Muscle of leg (tissue), 16 donors: ENCODE results near the gene SCN2A. TPM values are rescaled to one million over a fixed set of nuclear protein-coding genes. Genes with fewer than 3 reads are reported as not detected.
A peak's percentile ranks its signal among the peaks of the same experiment; 100 is the strongest.

Source experiments
- DNase-seq: peaks from one replicate; pipeline ENCODE4 v3.0.0; 2013
- H3K27ac ChIP-seq: one replicate; pipeline ENCODE4 v1.5.1; 2013; ENCODE audit warnings: mild to moderate bottlenecking, low read length, control low read depth
- H3K27me3 ChIP-seq: one replicate; pipeline ENCODE4 v1.6.1; 2013; ENCODE audit warnings: low read length; ENCODE audit not compliant: control insufficient read depth, insufficient read depth
- H3K36me3 ChIP-seq: one replicate; pipeline ENCODE4 v1.6.1; 2013; ENCODE audit warnings: low read length; ENCODE audit not compliant: control insufficient read depth, insufficient read depth
- H3K4me1 ChIP-seq: one replicate; pipeline ENCODE4 v1.6.1; 2013; ENCODE audit warnings: low read length; ENCODE audit not compliant: control insufficient read depth, insufficient read depth
- H3K4me3 ChIP-seq: one replicate; pipeline ENCODE4 v1.5.1; 2013; ENCODE audit warnings: low read length, control low read depth
- H3K9me3 ChIP-seq: replicated peaks from 2 replicates; pipeline ENCODE4 v1.6.1; 2013; ENCODE audit warnings: low read depth, low read length; ENCODE audit not compliant: control insufficient read depth
- WGBS: methylation state at CpG from one replicate; pipeline ENCODE4 v1.1.5; 2013; ENCODE audit warnings: missing lambda C conversion rate; ENCODE audit not compliant: insufficient coverage; 5-methylcytosine and 5-hydroxymethylcytosine counted together
- long read RNA-seq, 11 donors: transcript quantifications; one replicate each; lab custom pipeline, GENCODE V29; 2026
- polyA plus RNA-seq, 8 donors: library from polyadenylated mRNA; unstranded; fragments of 120-200 nt; gene quantifications; one replicate each; pipeline versions ENCODE4 v1.2.1 to v1.2.3, GENCODE V29; 2013; ENCODE audit warnings: inconsistent platforms in 1 of 8, low replicate concordance in 1 of 8; ENCODE audit not compliant: insufficient read length in 8 of 8, insufficient read depth in 1 of 8
- total RNA-seq: library from RNA; stranded (reverse); fragments of 120-200 nt; gene quantifications from one replicate; pipeline ENCODE4 v1.2.4, GENCODE V29; 2013

Gene SCN2A
- total RNA-seq (0.04 TPM), polyA plus RNA-seq (under 1 TPM in 7 of 8 donors, not detected in 1; 0.01 to 0.09 (median 0.06) TPM)
- long read RNA-seq, donor 1: 0 reads
- long read RNA-seq, donor 2: 0 reads
- long read RNA-seq, donor 3: 0 reads
- long read RNA-seq, donor 4: 0 reads
- long read RNA-seq, donor 5: 0 reads
- long read RNA-seq, donor 6: 0 reads
- long read RNA-seq, donor 7: 0 reads
- long read RNA-seq, donor 8: 0 reads
- long read RNA-seq, donor 9: 0 reads
- long read RNA-seq, donor 10: 0 reads
- long read RNA-seq, donor 11: 0 reads

- Histone ChIP-seq H3K9me3 (no peaks in the 10 kb centered on the region), H3K27me3 (no peaks in the 10 kb centered on the region), H3K4me3 (no peak within 1 kb of the TSS), H3K36me3 (no peaks in the 10 kb centered on the region), H3K4me1 (no peaks in the 10 kb centered on the region), H3K27ac (no peak within 1 kb of the TSS)
- peak; percentile 23 for DNase-seq
- no CpG with 5 or more reads among the region's 3 CpGs for WGBS
Observed at GRCh38 chr2:165239230-165239629, at the start of gene SCN2A. SCN2A (plus strand) TSS chr2:165239414; CDS start chr2:165295824, 56,410 bp downstream.

DNA sequence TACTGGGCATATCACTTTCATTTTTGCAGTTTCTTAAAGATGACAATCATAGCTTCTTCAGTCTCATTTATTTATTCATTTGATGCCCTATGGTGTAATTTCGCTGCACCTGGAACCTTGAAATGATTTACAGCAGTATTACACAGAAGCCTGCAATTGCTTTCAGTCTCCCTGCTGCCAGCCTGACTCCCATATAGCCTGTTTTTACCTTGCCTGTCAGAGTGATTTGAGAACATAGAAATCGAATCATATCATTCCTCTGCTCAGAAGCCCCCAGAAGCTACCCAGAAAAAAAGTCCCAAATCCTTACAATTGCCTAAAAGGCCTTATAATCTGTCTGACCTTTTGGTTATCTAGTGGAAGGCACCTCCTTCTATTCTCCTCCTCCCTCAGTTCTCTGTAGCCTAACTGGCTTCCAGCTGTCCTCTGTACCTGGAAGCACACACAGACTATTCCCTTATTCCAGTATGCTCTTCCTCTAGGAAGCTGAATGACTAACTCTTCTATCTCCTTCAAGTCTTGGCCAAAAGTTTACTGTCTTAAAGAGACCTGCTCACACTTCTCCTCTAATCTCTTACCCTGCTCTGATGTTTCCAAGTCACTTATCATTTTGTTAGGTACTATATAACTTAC, 48.0 kb upstream of the SCN2A start:
- Histone ChIP-seq H3K4me3 (no peak overlapping the region), H3K27ac (no peak overlapping the region), H3K9me3 (no peaks in the 10 kb centered on the region), H3K36me3 (no peaks in the 10 kb centered on the region), H3K27me3 (no peaks in the 10 kb centered on the region), H3K4me1 (no peaks in the 10 kb centered on the region)
- no peak for DNase-seq
- WGBS: 60% methylated on average over 1 of the region's 2 CpGs

- no peaks in the 10 kb centered on the region for H3K4me1 ChIP-seq
- no peaks in the 10 kb centered on the region for H3K36me3 ChIP-seq
- H3K9me3 ChIP-seq: no peaks in the 10 kb centered on the region
- no peaks in the 10 kb centered on the region for H3K27me3 ChIP-seq
- no peak overlapping the region for H3K4me3 ChIP-seq
- no peak for DNase-seq
- WGBS: no CpG with 5 or more reads among the region's 2 CpGs
- H3K27ac ChIP-seq: no peak overlapping the region
Observed at GRCh38 chr2:165192729-165193128, 46.5 kb upstream of the SCN2A start.

DNA sequence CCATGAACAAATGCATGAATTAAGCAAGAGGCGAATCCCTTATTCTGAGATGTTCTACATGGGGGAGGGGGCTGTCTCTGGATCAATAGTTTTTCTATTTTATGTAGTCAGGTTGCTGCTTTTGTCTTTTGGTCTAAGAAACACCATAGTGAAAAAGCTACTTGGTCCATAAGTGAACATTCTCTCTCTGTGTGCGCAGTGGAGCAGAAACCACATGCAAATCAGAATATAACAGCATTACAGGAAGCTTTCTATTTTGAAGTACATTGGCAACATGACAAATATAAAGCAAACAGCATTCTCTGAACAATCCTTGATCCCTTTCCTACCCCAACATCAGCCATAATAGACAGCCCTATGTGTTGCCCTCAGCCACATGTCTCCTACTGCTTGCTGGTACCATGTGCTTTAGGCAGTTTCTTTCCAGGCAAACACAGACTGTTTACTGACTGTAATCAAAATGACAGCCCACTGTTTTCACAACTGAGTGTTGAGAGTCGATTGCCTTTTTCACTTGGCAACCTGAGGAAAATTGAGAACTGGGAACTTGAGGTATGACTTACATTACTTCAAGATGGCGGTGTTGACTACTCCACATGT, 45.9 kb upstream of the SCN2A start:
- no peaks in the 10 kb centered on the region for H3K36me3 ChIP-seq
- no peaks in the 10 kb centered on the region for H3K27me3 ChIP-seq
- no peak overlapping the region for H3K27ac ChIP-seq
- H3K9me3 ChIP-seq: no peaks in the 10 kb centered on the region
- 100% methylated on average over 2 of the region's 4 CpGs for WGBS
- no peak for DNase-seq
- no peak overlapping the region for H3K4me3 ChIP-seq
- no peaks in the 10 kb centered on the region for H3K4me1 ChIP-seq

- Histone ChIP-seq H3K9me3 (no peaks in the 10 kb centered on the region), H3K27me3 (no peaks in the 10 kb centered on the region), H3K36me3 (no peaks in the 10 kb centered on the region), H3K4me3 (no peak overlapping the region), H3K27ac (no peak overlapping the region), H3K4me1 (no peaks in the 10 kb centered on the region)
- DNase-seq: no peak
- WGBS: no CpG with 5 or more reads among the region's 4 CpGs
Observed at GRCh38 chr2:165196411-165196810, 42.8 kb upstream of the SCN2A start.

DNA sequence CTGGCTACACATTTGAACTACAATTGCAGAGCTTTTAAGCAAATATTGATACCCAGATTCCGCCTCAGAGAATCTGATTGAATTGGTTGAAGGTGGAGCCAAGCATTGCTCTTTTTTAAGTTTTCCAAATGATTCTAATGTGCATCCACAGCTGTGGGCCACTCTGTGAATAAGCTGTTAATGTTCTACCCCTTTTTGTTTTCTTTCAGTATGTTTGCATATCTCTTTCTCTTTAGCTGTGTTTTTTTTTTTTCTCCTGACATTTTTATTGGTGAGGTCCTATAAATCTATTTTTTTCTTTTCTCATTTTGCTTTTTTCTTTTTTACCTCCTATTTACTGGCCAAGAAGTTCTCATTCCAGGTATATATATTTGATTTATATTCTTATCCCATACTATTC, 41.9 kb upstream of the SCN2A start:
- Histone ChIP-seq H3K27ac (no peak overlapping the region), H3K27me3 (no peaks in the 10 kb centered on the region)
- WGBS: no CpG with 5 or more reads among the region's 1 CpG

GRCh38 chr2:165198181-165198580, 41.0 kb upstream of the SCN2A start:
- WGBS: no CpG with 5 or more reads among the region's 2 CpGs
- Histone ChIP-seq H3K36me3 (no peaks in the 10 kb centered on the region), H3K4me3 (no peak overlapping the region), H3K9me3 (no peaks in the 10 kb centered on the region), H3K4me1 (no peaks in the 10 kb centered on the region), H3K27ac (no peak overlapping the region), H3K27me3 (no peaks in the 10 kb centered on the region)
- DNase-seq: no peak

More for the DNA sequence above, 41.9 kb upstream of the SCN2A start:
- Histone ChIP-seq H3K4me1 (no peaks in the 10 kb centered on the region), H3K9me3 (no peaks in the 10 kb centered on the region), H3K4me3 (no peak overlapping the region), H3K36me3 (no peaks in the 10 kb centered on the region)
- no peak for DNase-seq

DNA sequence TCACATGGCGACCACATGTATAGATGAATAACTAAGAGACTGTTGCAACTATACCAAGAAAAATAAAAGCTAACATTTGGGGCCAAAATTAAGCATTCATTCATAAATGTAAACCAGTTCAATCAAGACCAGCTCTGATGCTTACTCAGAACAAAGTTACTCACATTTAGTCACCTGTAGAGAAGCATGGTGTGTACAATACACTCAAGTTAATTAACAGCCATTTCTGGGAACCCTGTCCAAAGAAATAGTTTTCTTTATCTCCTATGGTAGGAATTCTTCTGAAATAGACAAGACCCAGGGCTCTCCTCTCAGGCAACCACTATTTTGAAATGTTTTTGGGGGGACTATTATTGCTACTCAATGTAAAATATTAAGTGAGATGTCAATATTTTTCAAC, 37.0 kb upstream of the SCN2A start:
- WGBS: no CpG with 5 or more reads among the region's 1 CpG

DNA sequence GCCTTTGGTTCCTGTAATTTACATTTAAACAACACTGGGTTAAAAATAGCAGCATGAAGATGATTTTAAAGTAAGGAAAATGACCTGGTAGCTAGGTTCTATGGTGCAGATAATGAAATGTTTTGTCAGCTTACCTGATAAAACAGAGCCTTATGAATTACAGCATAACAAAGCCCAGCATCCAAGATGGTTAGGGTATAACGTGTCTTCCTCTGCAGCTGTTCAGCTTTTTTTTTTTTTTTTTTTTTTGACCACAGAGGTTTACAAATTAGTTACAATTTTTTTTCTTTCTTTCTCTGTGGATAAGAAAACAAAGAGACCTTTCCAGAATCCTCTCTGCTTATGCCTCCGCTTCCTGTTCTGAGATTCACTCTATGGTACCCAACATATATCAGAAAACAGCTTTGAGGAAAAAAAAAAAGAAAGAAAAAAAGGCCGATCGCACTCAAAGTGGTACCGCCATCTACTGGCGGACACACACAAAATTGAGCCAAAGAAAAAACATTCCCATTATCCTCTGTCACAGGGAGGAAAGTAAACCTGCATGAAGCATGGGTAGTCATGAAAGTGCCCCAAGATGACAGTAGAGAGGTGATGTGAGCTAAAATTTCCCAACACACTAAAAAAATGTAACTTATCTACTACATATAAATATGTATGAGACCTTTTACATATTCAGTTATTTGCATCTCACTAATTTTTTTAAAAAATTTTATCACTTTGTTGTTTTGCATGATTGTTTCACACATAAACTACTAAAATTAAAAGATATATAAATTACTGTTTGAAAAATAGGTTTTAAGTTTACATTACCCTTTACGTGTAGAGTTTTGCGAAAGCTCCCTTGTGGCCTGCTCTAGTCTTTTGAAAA, 35.3 kb upstream of the SCN2A start, which contains the start of gene SCN3A:
SCN3A (minus strand) TSS at position 362 of the 871 bp plus-strand sequence. CDS start 27,656 bp downstream, outside the sequence.
- Histone ChIP-seq H3K4me1 (no peaks in the 10 kb centered on the region), H3K9me3 (no peaks in the 10 kb centered on the region), H3K4me3 (no peak within 1 kb of the TSS), H3K36me3 (no peaks in the 10 kb centered on the region), H3K27ac (no peak within 1 kb of the TSS), H3K27me3 (no peaks in the 10 kb centered on the region)
- peak; percentile 58 for DNase-seq
- no CpG with 5 or more reads among the region's 8 CpGs for WGBS

More for the DNA sequence above, 37.0 kb upstream of the SCN2A start:
- Histone ChIP-seq H3K27ac (no peak overlapping the region), H3K4me1 (no peaks in the 10 kb centered on the region), H3K27me3 (no peaks in the 10 kb centered on the region), H3K9me3 (no peaks in the 10 kb centered on the region), H3K36me3 (no peaks in the 10 kb centered on the region), H3K4me3 (no peak overlapping the region)
- no peak for DNase-seq
